T-helper 1 cell treated with Interleukin-12 subunit alpha and Interleukin-12 subunit beta and Interleukin-4 antibody, amounts not matched to agents 30 ng/mL and 1 ng/mL, for 36 hours (primary cell): Measurements from ENCODE around the gene FHOD3. TPM values are rescaled to one million over a fixed set of nuclear protein-coding genes. Genes with fewer than 3 reads are reported as not detected.
"Not testable (repeated sequence)": the region's sequence is repeated elsewhere in the genome, so short reads cannot be mapped to it uniquely, and the experiment has no call there.

ENCODE experiments used
- intact Hi-C: fragments of 100-400 bp; cut with micrococcal nuclease; formaldehyde crosslinking; loops from one replicate; pipeline ENCODE4 v1.15.1; 2024
- total RNA-seq: library from RNA; stranded (reverse); gene quantifications from 2 replicates; pipeline ENCODE4 v1.2.3, GENCODE V29; 2022

FHOD3 gene
- total RNA-seq, 1 donor from 2014 or later, result not detected

GRCh38 chr18:36535202-36535935 is 237.9 kb downstream of the FHOD3 start:
- intact Hi-C loops, result no loop called here

GRCh38 chr18:36536426-36536825 is 238.9 kb downstream of the FHOD3 start:
- intact Hi-C loops, result no loop called here

GRCh38 chr18:36537289-36537688 is 239.8 kb downstream of the FHOD3 start:
- intact Hi-C loops, result no loop called here

GRCh38 chr18:36539674-36540231 is 242.2 kb downstream of the FHOD3 start:
- intact Hi-C loops, result no loop called here

GRCh38 chr18:36543030-36543429 is 245.5 kb downstream of the FHOD3 start:
- intact Hi-C loops, result no loop called here

- intact Hi-C loops, result no loop called here
These were observed 246.6 kb downstream of the FHOD3 start for GRCh38 chr18:36543991-36544725.

- intact Hi-C loops, result no loop called here
These were observed 248.4 kb downstream of the FHOD3 start for GRCh38 chr18:36545821-36546427.

GRCh38 chr18:36546876-36547275 is 249.4 kb downstream of the FHOD3 start:
- intact Hi-C loops, result no loop called here

- intact Hi-C loops, result no loop called here
These were observed 250.0 kb downstream of the FHOD3 start for GRCh38 chr18:36547544-36547943.

GRCh38 chr18:36551274-36551673 is 253.8 kb downstream of the FHOD3 start:
- intact Hi-C loops, result not testable (repeated sequence)

GRCh38 chr18:36558234-36558633 is 260.7 kb downstream of the FHOD3 start:
- intact Hi-C loops, result no loop called here

- intact Hi-C loops, result no loop called here
These were observed 261.8 kb downstream of the FHOD3 start for GRCh38 chr18:36559149-36559857.

GRCh38 chr18:36560187-36560586 is 262.7 kb downstream of the FHOD3 start:
- intact Hi-C loops, result no loop called here

GRCh38 chr18:36561046-36561445 is 263.5 kb downstream of the FHOD3 start:
- intact Hi-C loops, result no loop called here

- intact Hi-C loops, result no loop called here
These were observed 267.3 kb downstream of the FHOD3 start for GRCh38 chr18:36564841-36565240.

GRCh38 chr18:36567800-36568199 is 270.3 kb downstream of the FHOD3 start:
- intact Hi-C loops, result no loop called here

GRCh38 chr18:36568487-36568886 is 271.0 kb downstream of the FHOD3 start:
- intact Hi-C loops, result no loop called here

- intact Hi-C loops, result loop anchor here (1.0 to 2.0 kb wide), 2 partner anchors 555 to 815 kb away; no protein-coding TSS in a partner anchor
These were observed 274.8 kb downstream of the FHOD3 start for GRCh38 chr18:36572135-36572856.

GRCh38 chr18:36576339-36576738 is 278.8 kb downstream of the FHOD3 start:
- intact Hi-C loops, result no loop called here

GRCh38 chr18:36578871-36579710 is 281.6 kb downstream of the FHOD3 start:
- intact Hi-C loops, result no loop called here
